ENCODE results near the gene ACR.

GRCh38 chr22:50714150-50714549, 23.9 kb upstream of the ACR start:
- TF ChIP-seq CTCF (IDR thresholded peaks at IDR 0.05; ENCODE audit: low read length): no peak
- TF ChIP-seq EZH2 (optimal IDR thresholded peaks at IDR 0.05; ENCODE audit: low read depth, low read length): no peak
- no peak for TF ChIP-seq EZH2phosphoT487 (IDR thresholded peaks at IDR 0.05; ENCODE audit: low read length)
